ENCODE measurements around the gene STXBP1. TPM values are rescaled to one million over a fixed set of nuclear protein-coding genes. Genes with fewer than 3 reads are reported as not detected.

The STXBP1 gene
- total RNA-seq, 1 donor from 2014 or later: 15.2 TPM

DNA sequence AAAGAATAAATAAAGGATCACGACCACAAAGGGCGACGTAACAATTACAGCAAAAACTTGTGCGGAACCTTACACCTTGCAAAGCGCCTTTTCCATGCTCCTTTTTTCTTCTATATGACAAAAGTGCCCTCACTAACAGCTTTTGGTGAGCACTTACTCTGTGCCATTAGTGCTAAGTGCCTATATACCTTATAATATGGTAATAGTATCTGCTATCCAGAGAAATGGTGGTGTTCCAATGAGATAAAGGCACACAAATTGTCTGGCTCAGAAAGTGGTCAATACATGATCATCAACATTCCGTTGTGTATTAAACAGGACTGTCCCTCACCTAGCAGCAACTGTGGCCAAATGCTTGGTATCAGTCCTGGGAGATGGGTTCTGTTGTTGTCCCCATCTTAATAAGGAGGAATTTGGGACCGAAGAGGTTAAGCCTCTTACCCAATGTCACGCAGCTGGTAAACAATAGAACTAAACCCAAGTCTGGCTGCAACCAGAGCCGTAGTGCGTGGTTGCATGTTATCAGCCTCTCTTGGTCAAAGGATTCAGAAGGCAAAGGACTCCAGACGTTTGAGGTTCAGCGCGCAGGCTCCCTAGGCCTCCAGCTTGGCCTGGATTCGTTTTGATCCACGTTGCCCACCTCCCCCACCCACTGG lies 123.6 kb downstream of the STXBP1 start:
- no peak for DNase-seq

DNA sequence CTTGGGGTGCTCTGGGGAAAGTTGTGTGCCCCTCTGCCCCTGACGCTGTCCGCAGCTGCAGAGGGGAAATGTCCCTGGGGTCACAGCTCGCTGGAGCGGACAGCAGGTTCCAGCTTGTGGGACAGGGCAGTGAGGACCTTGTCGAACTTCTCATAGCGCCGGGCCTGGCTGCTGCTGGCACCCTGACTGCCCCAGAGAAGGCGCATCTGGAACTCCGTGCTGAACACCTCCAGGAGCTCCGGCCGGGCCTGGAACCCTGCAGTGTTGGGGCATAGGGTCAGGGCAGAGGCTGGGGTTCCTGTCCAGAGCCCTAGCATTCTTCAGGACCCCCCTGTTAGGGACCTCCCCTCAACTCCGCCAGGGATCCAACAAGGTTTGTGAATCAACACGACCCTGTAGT lies 126.6 kb downstream of the STXBP1 start:
- DNase-seq: no peak

DNA sequence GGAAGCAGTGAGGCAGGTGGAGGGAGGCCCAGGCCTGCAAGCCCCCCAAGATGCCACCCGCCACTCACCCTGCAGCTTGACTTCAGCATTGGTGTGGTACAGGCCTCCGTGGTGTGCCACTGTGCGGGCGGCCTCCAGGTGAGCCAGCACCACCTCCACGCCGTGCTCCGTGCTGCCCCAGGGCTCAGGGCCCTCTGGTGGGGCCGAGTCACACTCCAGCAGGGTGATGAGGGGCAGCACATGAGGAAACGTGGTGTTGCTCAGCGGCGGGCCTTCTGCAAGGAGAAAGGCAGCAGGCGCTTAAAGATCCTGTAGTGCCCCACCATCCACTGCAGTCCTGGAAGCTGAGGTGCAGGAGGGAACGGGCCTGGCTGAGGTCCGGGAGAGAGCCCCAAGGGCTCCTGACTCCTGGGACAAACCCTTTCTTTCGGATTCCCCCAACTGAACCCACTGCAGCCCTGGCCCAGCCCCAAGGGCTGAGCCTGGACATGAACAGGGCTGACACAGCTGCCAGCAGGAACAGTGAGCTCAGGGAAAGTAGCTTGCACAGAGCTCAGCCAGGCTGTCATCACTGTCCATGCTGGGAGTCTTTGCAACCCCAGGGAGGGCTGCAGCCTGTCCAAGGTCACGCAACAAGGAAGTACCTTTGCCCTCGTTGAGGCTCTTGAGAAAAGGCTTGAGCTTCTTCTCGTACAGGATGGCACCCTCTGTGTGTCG lies 127.7 kb downstream of the STXBP1 start:
- no peak for DNase-seq

DNA sequence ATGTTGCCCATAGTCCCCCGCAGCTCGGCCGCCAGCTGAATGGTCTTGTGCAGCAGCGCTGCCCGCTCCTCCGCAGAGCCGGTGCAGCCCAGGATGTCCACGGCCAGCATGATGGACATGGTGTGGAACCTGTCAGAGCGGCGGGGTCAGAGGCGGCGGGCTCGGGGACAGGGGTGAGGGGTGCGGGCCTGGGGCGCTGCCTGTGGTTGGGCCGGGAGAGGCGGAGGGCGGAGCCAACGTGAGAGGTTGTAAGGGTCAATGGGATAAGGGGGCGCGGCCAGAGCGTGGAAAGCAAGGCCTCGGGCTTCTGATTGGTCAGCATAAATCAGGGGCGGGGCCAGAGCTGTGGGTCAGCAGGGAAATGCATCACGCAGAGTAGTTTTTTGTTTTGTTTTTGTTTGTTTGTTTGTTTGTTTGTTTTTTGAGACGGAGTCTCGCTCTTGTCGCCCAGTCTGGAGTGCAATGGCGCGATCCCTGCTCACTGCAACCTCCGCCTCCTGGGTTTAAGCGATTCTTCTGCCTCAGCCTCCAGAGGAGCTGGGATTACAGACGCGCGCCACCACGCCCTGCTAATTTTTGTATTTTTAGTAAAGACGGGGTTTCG lies 129.9 kb downstream of the STXBP1 start:
- DNase-seq: no peak

Other genes starting within 250 kb of the STXBP1 start
- gene SLC2A8, start 215.1 kb upstream of the STXBP1 start, total RNA-seq: 6.8 TPM
- gene ZNF79, start 187.9 kb upstream of the STXBP1 start, total RNA-seq: 7.8 TPM
- 988 TPM for gene RPL12, start 160.9 kb upstream of the STXBP1 start, total RNA-seq
- 14.8 TPM for gene LRSAM1, start 160.8 kb upstream of the STXBP1 start, total RNA-seq
- gene CFAP157, start 94.7 kb downstream of the STXBP1 start, total RNA-seq: 0.10 TPM
- gene PTRH1, start 103.4 kb downstream of the STXBP1 start, total RNA-seq: 11.8 TPM
- not detected for gene TTC16, start 103.8 kb downstream of the STXBP1 start, total RNA-seq
- 4.4 TPM for gene TOR2A, start 123.0 kb downstream of the STXBP1 start, total RNA-seq
- 5.7 TPM for gene SH2D3C, start 166.4 kb downstream of the STXBP1 start, total RNA-seq
- 24.9 TPM for gene CDK9, start 173.8 kb downstream of the STXBP1 start, total RNA-seq
- 21.7 TPM for gene FPGS, start 190.6 kb downstream of the STXBP1 start, total RNA-seq
- 9.1 TPM for gene ENG, start 242.4 kb downstream of the STXBP1 start, total RNA-seq

Measured in skin of body (tissue), 2 donors.